CD4-positive, alpha-beta T cell treated with Interleukin-2 at 100 ng/mL for 4 hours (primary cell): ENCODE results near the gene ANKRD63.

ENCODE experiments used
- DNase-seq: peaks from one replicate; pipeline ENCODE4 v3.0.0-alpha.2; 2020; ENCODE audit warnings: low spot score

The ANKRD63 gene

GRCh38 chr15:40242601-40243000 is 40.3 kb downstream of the ANKRD63 start:
- DNase-seq = no peak

- DNase-seq = no peak
These were observed 40.7 kb downstream of the ANKRD63 start for GRCh38 chr15:40242213-40242599.

- no peak for DNase-seq
These were observed 41.3 kb downstream of the ANKRD63 start for GRCh38 chr15:40241269-40242212.

- DNase-seq = no peak
These were observed 42.1 kb downstream of the ANKRD63 start for GRCh38 chr15:40240619-40241221.

- DNase-seq = no peak
These were observed 42.9 kb downstream of the ANKRD63 start for GRCh38 chr15:40239693-40240618.

- no peak for DNase-seq
These were observed 43.5 kb downstream of the ANKRD63 start for GRCh38 chr15:40239404-40239692.

GRCh38 chr15:40238532-40239403 is 44.1 kb downstream of the ANKRD63 start, which contains the start of gene PAK6:
Gene PAK6, plus strand, starts transcription at chr15:40239063. Its CDS starts 25,723 bp downstream, at chr15:40264786.
- DNase-seq = no peak

GRCh38 chr15:40235201-40235885 is 47.5 kb downstream of the ANKRD63 start:
- DNase-seq = no peak

GRCh38 chr15:40234783-40235182 is 48.1 kb downstream of the ANKRD63 start:
- DNase-seq = no peak

- DNase-seq = no peak
These were observed 48.9 kb downstream of the ANKRD63 start for GRCh38 chr15:40233727-40234577.

- no peak for DNase-seq
These were observed 50.2 kb downstream of the ANKRD63 start for GRCh38 chr15:40232625-40233070.
